HTR-8/SVneo (cell line): Measurements from ENCODE around the gene BLOC1S2.
"Not testable (repeated sequence)": the region's sequence is repeated elsewhere in the genome, so short reads cannot be mapped to it uniquely, and the experiment has no call there.

Experiments
- DNase-seq: peaks from one replicate; pipeline ENCODE4 v3.0.0; 2011; ENCODE audit warnings: low spot score, mixed read lengths; ENCODE audit not compliant: insufficient read length
- FAIRE-seq: peaks from 2 replicates; lab custom pipeline; 2011; peaks lifted over from hg19 to GRCh38; lab: Jason Lieb, UNC

The BLOC1S2 gene

GRCh38 chr10:100292300-100292699 lies 5.8 kb upstream of the BLOC1S2 start:
- not testable (repeated sequence) for FAIRE-seq, DNase-seq

GRCh38 chr10:100291356-100291755 lies 4.9 kb upstream of the BLOC1S2 start:
- DNase-seq (no peak), FAIRE-seq (no peak)

GRCh38 chr10:100289641-100290040 lies 3.2 kb upstream of the BLOC1S2 start:
- DNase-seq (no peak), FAIRE-seq (no peak)

GRCh38 chr10:100288196-100288595 lies 1.7 kb upstream of the BLOC1S2 start:
- DNase-seq (no peak), FAIRE-seq (no peak)

GRCh38 chr10:100287756-100288155 lies 1.3 kb upstream of the BLOC1S2 start:
- no peak for DNase-seq
- no peak for FAIRE-seq

GRCh38 chr10:100285326-100285725 lies 1.2 kb downstream of the BLOC1S2 start:
- FAIRE-seq, DNase-seq: not testable (repeated sequence)

GRCh38 chr10:100282907-100283306 lies 3.6 kb downstream of the BLOC1S2 start:
- no peak for DNase-seq
- FAIRE-seq = no peak

GRCh38 chr10:100276971-100277370 lies 9.5 kb downstream of the BLOC1S2 start:
- not testable (repeated sequence) for FAIRE-seq, DNase-seq

- DNase-seq (peak; percentile 90), FAIRE-seq (peak; percentile 4)
Observed at GRCh38 chr10:100267239-100268104, 19.0 kb downstream of the BLOC1S2 start, which contains the start of gene CWF19L1. Gene CWF19L1, minus strand, starts transcription at chr10:100267638. Its CDS starts 45 bp downstream, at chr10:100267593.

GRCh38 chr10:100265821-100266485 lies 20.5 kb downstream of the BLOC1S2 start:
- DNase-seq = no peak

GRCh38 chr10:100254191-100254590 lies 32.3 kb downstream of the BLOC1S2 start:
- FAIRE-seq (no peak), DNase-seq (no peak)

More at GRCh38 chr10:100265821-100266485, 20.5 kb downstream of the BLOC1S2 start:
- no peak for FAIRE-seq

- no peak for FAIRE-seq
- DNase-seq = no peak
Observed at GRCh38 chr10:100253041-100253440, 33.4 kb downstream of the BLOC1S2 start.

- no peak for FAIRE-seq
- DNase-seq = no peak
Observed at GRCh38 chr10:100248820-100249219, 37.7 kb downstream of the BLOC1S2 start.

- FAIRE-seq = no peak
- no peak for DNase-seq
Observed at GRCh38 chr10:100245484-100246220, 40.8 kb downstream of the BLOC1S2 start.

- DNase-seq = no peak
- no peak for FAIRE-seq
Observed at GRCh38 chr10:100239851-100240250, 46.6 kb downstream of the BLOC1S2 start.

GRCh38 chr10:100238429-100238828 lies 48.1 kb downstream of the BLOC1S2 start:
- FAIRE-seq = no peak
- DNase-seq = no peak

GRCh38 chr10:100232101-100232500 lies 54.4 kb downstream of the BLOC1S2 start:
- FAIRE-seq (no peak), DNase-seq (no peak)

- FAIRE-seq (no peak), DNase-seq (no peak)
Observed at GRCh38 chr10:100229819-100230422, 56.6 kb downstream of the BLOC1S2 start.

- FAIRE-seq (no peak), DNase-seq (no peak)
Observed at GRCh38 chr10:100223879-100224278, 62.6 kb downstream of the BLOC1S2 start.
